ENCODE results near the gene PNRC1.
"Not testable (repeated sequence)": the region's sequence is repeated elsewhere in the genome, so short reads cannot be mapped to it uniquely, and the experiment has no call there.

PNRC1 gene

DNA sequence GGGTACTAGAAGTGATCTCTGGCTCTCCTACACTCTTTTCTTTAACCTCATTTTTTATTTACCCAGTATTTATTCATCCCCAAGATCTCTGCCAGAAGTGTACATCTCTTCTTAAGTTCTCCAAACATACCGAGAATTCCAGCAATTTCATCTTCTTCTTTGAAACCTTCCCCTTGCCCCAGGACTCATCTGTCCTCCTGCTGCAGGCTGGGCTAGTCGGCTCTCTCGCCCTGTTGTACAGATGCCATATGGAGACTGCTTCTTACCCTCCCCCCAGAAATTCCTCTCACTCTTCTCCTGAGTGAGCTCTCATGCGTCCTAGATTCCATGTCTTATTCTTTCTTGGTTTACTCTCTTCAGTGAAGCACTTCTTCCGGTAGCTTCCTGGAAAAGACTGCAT, 21.9 kb upstream of the PNRC1 start:
- DNase-seq (ENCODE audit: low read depth, low spot score) = no peak
- in situ Hi-C loops (cut with HindIII; ENCODE audit: low sequenced_read_pairs) = no loop called here
- H3K4me3 ChIP-seq (ENCODE audit: low read depth, low read length) = no peak overlapping the region
- TF ChIP-seq, protein P1, sequence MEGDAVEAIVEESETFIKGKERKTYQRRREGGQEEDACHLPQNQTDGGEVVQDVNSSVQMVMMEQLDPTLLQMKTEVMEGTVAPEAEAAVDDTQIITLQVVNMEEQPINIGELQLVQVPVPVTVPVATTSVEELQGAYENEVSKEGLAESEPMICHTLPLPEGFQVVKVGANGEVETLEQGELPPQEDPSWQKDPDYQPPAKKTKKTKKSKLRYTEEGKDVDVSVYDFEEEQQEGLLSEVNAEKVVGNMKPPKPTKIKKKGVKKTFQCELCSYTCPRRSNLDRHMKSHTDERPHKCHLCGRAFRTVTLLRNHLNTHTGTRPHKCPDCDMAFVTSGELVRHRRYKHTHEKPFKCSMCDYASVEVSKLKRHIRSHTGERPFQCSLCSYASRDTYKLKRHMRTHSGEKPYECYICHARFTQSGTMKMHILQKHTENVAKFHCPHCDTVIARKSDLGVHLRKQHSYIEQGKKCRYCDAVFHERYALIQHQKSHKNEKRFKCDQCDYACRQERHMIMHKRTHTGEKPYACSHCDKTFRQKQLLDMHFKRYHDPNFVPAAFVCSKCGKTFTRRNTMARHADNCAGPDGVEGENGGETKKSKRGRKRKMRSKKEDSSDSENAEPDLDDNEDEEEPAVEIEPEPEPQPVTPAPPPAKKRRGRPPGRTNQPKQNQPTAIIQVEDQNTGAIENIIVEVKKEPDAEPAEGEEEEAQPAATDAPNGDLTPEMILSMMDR (IDR thresholded peaks at IDR 0.05; ENCODE audit: low read depth, low read length) = no peak

DNA sequence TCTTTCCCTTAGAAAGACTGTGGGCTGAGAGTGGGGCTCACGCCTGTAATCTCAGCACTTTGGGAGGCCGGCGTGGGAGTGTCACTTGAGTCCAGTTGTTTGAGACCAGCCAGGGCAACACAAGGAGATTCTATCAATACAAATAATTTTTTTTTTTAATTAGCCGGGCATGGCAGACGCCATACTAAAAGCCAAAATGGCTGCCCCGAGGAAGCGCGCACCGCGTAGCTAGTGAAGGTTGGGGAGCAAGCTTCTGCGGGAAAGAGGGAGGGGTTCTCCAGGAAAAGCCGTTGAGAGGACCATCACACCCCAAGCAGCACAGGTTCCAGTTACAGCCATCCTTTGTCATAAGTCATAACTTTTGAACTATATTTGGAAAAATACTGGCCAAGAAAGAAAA, 21.3 kb upstream of the PNRC1 start:
- H3K4me3 ChIP-seq (ENCODE audit: low read depth, low read length) = no peak overlapping the region
- in situ Hi-C loops (cut with HindIII; ENCODE audit: low sequenced_read_pairs) = no loop called here
- no peak for DNase-seq (ENCODE audit: low read depth, low spot score)
- TF ChIP-seq, protein P1 (IDR thresholded peaks at IDR 0.05; ENCODE audit: low read depth, low read length) = no peak

DNA sequence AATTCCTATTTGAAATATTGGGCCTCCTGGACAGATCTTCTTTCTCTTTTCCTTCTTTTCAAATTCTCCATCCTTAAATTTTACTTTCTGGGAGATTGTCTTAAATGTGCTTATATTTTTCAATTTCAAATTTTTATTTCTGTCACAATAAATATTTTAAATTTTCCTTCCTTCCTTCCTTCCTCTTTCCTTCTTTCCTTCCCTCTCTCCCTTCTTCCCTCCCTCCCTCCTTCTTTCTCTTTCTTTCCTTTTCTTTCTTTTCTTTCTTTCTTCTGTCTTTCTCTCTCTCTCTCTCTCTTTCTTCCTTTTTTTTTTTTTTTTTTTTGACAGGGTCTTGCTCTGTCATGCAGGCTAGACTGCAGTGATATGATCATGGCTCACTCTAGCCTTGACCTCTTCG, 16.7 kb upstream of the PNRC1 start:
- TF ChIP-seq, protein P1 (IDR thresholded peaks at IDR 0.05; ENCODE audit: low read depth, low read length) = no peak
- in situ Hi-C loops (cut with HindIII; ENCODE audit: low sequenced_read_pairs) = no loop called here
- H3K4me3 ChIP-seq (ENCODE audit: low read depth, low read length) = no peak overlapping the region
- DNase-seq (ENCODE audit: low read depth, low spot score) = no peak

DNA sequence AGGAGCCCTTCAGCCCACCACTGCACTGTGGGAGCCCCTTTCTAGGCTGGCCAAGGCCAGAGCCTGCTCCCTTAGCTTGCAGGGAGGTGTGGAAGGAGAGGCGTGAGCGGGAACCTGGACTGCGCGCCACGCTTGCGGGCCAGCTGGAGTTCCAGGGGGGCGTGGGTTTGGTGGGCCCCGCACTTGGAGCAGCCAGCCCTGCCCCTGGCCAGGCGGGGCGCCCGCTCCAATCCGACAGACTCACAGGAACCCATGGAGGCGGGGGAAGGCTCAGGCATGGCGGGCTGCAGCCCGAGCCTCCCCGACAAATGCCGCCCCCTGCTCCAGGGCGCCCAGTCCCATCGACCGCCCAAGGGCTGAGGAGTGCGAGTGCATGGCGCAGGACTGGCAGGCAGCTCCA, 15.6 kb upstream of the PNRC1 start:
- DNase-seq (ENCODE audit: low read depth, low spot score); H3K4me3 ChIP-seq (ENCODE audit: low read depth, low read length); in situ Hi-C loops (cut with HindIII; ENCODE audit: low sequenced_read_pairs): not testable (repeated sequence)

DNA sequence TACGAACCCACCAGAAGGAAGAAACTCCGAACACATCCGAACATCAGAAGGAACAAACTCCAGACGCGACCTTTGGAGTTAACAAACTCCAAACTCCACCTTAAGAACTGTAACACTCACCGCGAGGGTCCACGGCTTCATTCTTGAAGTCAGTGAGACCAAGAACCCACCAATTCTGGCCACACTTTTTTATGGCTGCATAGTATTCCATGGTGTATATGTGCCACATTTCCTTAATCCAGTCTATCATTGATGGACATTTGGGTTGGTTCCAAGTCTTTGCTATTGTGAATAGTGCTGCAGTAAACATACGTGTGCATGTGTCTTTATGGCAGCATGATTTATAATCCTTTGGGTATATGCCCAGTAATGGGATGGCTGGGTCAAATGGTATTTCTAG, 14.4 kb upstream of the PNRC1 start:
- in situ Hi-C loops (cut with HindIII; ENCODE audit: low sequenced_read_pairs); DNase-seq (ENCODE audit: low read depth, low spot score); H3K4me3 ChIP-seq (ENCODE audit: low read depth, low read length): not testable (repeated sequence)

DNA sequence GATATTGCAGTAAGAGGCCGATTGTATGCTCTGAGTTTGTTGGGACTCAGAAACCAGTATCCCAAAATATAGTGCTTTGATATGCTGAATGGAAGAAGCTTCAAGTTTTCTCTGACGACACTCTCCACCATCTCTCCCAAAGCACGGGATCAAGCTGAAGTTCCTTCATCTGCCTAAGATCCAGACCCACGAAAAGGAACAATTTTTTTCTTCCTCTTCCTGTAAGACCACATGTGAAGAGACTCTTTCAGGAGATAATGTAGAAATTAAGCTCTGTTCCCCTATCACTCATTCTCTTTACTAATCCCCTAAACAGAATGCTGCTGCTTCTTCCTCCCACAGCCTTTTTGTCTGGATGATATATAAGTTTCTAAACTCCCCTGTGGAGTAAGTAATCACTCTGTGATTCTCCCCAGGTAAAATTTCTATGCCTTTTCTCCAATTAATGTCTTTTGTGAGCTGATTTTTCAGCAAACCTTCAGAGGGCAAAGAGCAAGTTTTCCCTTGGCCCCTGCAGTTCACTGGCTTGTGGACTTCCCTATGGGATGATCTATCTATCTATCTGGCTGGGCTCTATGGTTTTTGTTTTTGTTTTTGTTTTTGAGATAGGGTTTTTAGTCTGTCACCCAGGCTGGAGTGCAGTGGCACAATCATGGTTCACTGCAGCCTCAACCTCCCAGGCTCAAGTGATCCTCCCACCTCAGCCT, 13.5 kb upstream of the PNRC1 start:
- DNase-seq (ENCODE audit: low read depth, low spot score) = no peak
- H3K4me3 ChIP-seq (ENCODE audit: low read depth, low read length) = no peak overlapping the region
- in situ Hi-C loops (cut with HindIII; ENCODE audit: low sequenced_read_pairs) = no loop called here
- TF ChIP-seq, protein P1 (IDR thresholded peaks at IDR 0.05; ENCODE audit: low read depth, low read length) = no peak

DNA sequence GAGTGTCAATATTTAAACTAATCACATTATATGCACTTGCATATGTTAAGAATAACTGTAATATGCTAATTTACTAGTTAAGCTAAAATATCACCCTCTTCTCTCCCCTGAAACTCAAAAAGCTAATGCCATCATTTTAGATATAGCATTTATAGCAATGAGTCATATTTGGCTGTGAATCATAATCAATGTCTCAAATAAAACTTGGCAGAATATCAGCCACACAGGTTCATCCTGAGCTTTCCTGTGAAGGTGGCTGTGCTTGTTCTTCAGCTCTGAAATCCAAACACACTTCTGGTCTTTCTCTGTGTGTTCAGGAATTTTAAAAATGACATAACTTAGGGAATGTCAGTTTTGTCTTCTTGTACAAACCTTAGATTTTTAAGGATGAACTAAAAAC, 12.8 kb upstream of the PNRC1 start:
- TF ChIP-seq, protein P1 (IDR thresholded peaks at IDR 0.05; ENCODE audit: low read depth, low read length) = no peak
- no peak for DNase-seq (ENCODE audit: low read depth, low spot score)
- no peak overlapping the region for H3K4me3 ChIP-seq (ENCODE audit: low read depth, low read length)
- in situ Hi-C loops (cut with HindIII; ENCODE audit: low sequenced_read_pairs) = no loop called here

DNA sequence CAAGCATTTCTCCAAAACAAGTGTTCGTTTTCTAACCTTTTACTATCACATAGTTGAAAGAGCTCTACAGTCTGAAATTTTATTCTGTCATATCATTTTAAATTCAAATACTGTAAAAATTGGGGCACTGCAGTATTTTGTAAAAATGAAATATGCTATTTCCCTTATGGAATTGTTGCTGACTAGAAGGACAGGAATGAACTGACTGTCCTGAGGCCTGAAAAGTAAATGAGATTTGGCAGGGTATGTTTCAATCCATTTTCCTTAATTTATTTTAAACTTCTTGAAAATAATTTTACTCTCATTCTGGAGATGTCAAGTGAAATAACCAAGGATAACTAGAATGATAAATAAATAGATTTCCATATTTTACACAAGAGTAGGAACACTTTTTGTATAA, 11.9 kb upstream of the PNRC1 start:
- DNase-seq (ENCODE audit: low read depth, low spot score) = no peak
- in situ Hi-C loops (cut with HindIII; ENCODE audit: low sequenced_read_pairs) = no loop called here
- H3K4me3 ChIP-seq (ENCODE audit: low read depth, low read length) = no peak overlapping the region
- TF ChIP-seq, protein P1 (IDR thresholded peaks at IDR 0.05; ENCODE audit: low read depth, low read length) = no peak
